Keratinocyte (primary cell): ENCODE measurements around the gene SNX12. TPM values are rescaled to one million over a fixed set of nuclear protein-coding genes. Genes with fewer than 3 reads are reported as not detected.

Experiments
- DNase-seq: peaks from one replicate; pipeline ENCODE4 v3.0.0-alpha.2; 2011; ENCODE audit warnings: low read depth, missing footprints, low spot score
- FAIRE-seq: peaks from 2 replicates; lab custom pipeline; 2011; peaks lifted over from hg19 to GRCh38; lab: Jason Lieb, UNC
- H2AFZ ChIP-seq: 2 replicates; pipeline ENCODE4 v1.6.0; 2012; ENCODE audit warnings: low read length, control low read depth, inconsistent platforms; ENCODE audit not compliant: control insufficient read depth
- H3K27ac ChIP-seq: 2 replicates; pipeline ENCODE4 v1.5.1; 2011; ENCODE audit warnings: low read length; ENCODE audit not compliant: control insufficient read depth, insufficient read depth
- H3K27me3 ChIP-seq: 3 replicates; pipeline ENCODE4 v1.6.0; 2011; ENCODE audit warnings: low read length; ENCODE audit not compliant: control insufficient read depth, insufficient read depth; ENCODE audit errors: extremely low read depth
- H3K36me3 ChIP-seq, 2 experiments: 2 replicates in 1 of 2; 3 replicates in 1 of 2; pipeline ENCODE4 v1.5.1; 2011; ENCODE audit warnings: low read length in 2 of 2, mild to moderate bottlenecking in 1 of 2; ENCODE audit not compliant: control insufficient read depth in 2 of 2, insufficient read depth in 2 of 2; ENCODE audit errors: extremely low read depth in 1 of 2
- H3K4me1 ChIP-seq: 3 replicates; pipeline ENCODE4 v1.5.1; 2011; ENCODE audit warnings: low read length; ENCODE audit not compliant: control insufficient read depth, insufficient read depth; ENCODE audit errors: extremely low read depth
- H3K4me2 ChIP-seq: 3 replicates; pipeline ENCODE4 v1.6.0; 2011; ENCODE audit warnings: low read depth, low read length; ENCODE audit not compliant: control insufficient read depth, insufficient read depth; ENCODE audit errors: extremely low read depth
- H3K4me3 ChIP-seq, 3 experiments: fragments of 200-600 bp in 1 of 3; sonication (generic) in 1 of 3; 2 replicates in 2 of 3; 3 replicates in 1 of 3; pipeline ENCODE4 v1.5.1; 2011 to 2016; ENCODE audit warnings: low read length in 3 of 3, mild to moderate bottlenecking in 3 of 3, control low read depth in 2 of 3, inconsistent platforms in 1 of 3, low read depth in 1 of 3, mixed read lengths in 1 of 3, mixed run types in 1 of 3, moderate library complexity in 1 of 3; ENCODE audit not compliant: control insufficient read depth in 2 of 3, insufficient read depth in 2 of 3; ENCODE audit errors: extremely low read depth in 1 of 3
- H3K79me2 ChIP-seq: 2 replicates; pipeline ENCODE4 v1.6.0; 2012; ENCODE audit warnings: low read length; ENCODE audit not compliant: control insufficient read depth, insufficient read depth
- H3K9ac ChIP-seq: 3 replicates; pipeline ENCODE4 v1.6.0; 2011; ENCODE audit warnings: low read length; ENCODE audit not compliant: control insufficient read depth, insufficient read depth; ENCODE audit errors: extremely low read depth
- H3K9me1 ChIP-seq: 3 replicates; pipeline ENCODE4 v1.6.0; 2011; ENCODE audit warnings: low read length; ENCODE audit not compliant: control insufficient read depth, insufficient read depth; ENCODE audit errors: extremely low read depth
- H3K9me3 ChIP-seq: 2 replicates; pipeline ENCODE4 v1.5.1; 2012; ENCODE audit warnings: low read depth, low read length; ENCODE audit not compliant: control insufficient read depth
- H4K20me1 ChIP-seq: 3 replicates; pipeline ENCODE4 v1.6.0; 2011; ENCODE audit warnings: low read length; ENCODE audit not compliant: control insufficient read depth, insufficient read depth; ENCODE audit errors: extremely low read depth
- CTCF ChIP-seq, 3 experiments: IDR thresholded peaks in 1 of 3; conservative IDR thresholded peaks in 1 of 3; optimal IDR thresholded peaks in 1 of 3; 2 replicates in 2 of 3; 3 replicates in 1 of 3; pipeline versions ENCODE3 to v1.5.1; 2011; ENCODE audit warnings: low read length in 3 of 3, mild to moderate bottlenecking in 3 of 3, moderate library complexity in 2 of 3, control low read depth in 1 of 3, inconsistent platforms in 1 of 3; ENCODE audit not compliant: insufficient read depth in 2 of 3; ENCODE audit errors: extremely low read depth in 1 of 3
- EZH2 ChIP-seq: IDR thresholded peaks from one replicate; pipeline ENCODE4 v1.6.1; 2012; ENCODE audit warnings: inconsistent platforms, mild to moderate bottlenecking, low read length, moderate library complexity
- dilution Hi-C: fragments of 300-500 bp; cut with MboI; formaldehyde crosslinking; loops from one replicate; pipeline ENCODE4 v1.7.0; 2020; ENCODE audit warnings: low sequenced_read_pairs; ENCODE audit not compliant: extremely low pct_ligation_motif_present
- polyA plus RNA-seq, 5 experiments: library from polyadenylated mRNA; depleted of rRNA in 3 of 5; stranded (reverse) in 3 of 5; stranded (forward) in 1 of 5; unstranded in 1 of 5; fragments of >200 nt; gene quantifications; 1 replicate in 1 of 5; 2 replicates in 3 of 5; 3 replicates in 1 of 5; pipeline versions ENCODE4 v1.2.1 to v1.2.3, GENCODE V29; 2011 to 2012; ENCODE audit warnings: missing spikeins in 2 of 5, low read depth in 1 of 5, low replicate concordance in 1 of 5

Gene SNX12
- polyA plus RNA-seq, 1 donor (not counting 4 experiments of a cell fraction or from before 2014, with no cell fraction given): 94.0 TPM

GRCh38 chrX:71109051-71109450 is 40.9 kb upstream of the SNX12 start:
- Histone ChIP-seq H3K4me2 (no peak overlapping the region), H3K9ac (no peak overlapping the region), H3K9me3 (no peaks in the 10 kb centered on the region), H3K4me3 (no peak overlapping the region), H4K20me1 (no peaks in the 10 kb centered on the region), H3K27me3 (no peaks in the 10 kb centered on the region), H3K27ac (no peak overlapping the region), H3K4me1 (no peaks in the 10 kb centered on the region), H2AFZ (no peak overlapping the region), H3K79me2 (no peaks in the 10 kb centered on the region), H3K36me3 (no peaks in the 10 kb centered on the region), H3K9me1 (no peaks in the 10 kb centered on the region)
- DNase-seq: no peak
- no peak for TF ChIP-seq CTCF (optimal IDR thresholded peaks at IDR 0.05 in 1 of 3, IDR thresholded peaks at IDR 0.05 in 1 of 3, conservative IDR thresholded peaks at IDR 0.05 in 1 of 3; ENCODE audit: extremely low read depth in 1 of 3, insufficient read depth in 2 of 3, low read length in 3 of 3)
- TF ChIP-seq EZH2: no peak
- FAIRE-seq: no peak
- dilution Hi-C loops: no loop called here

GRCh38 chrX:71107762-71108360 is 39.7 kb upstream of the SNX12 start:
- no peaks in the 10 kb centered on the region for H3K27me3 ChIP-seq
- no peak overlapping the region for H3K4me2 ChIP-seq
- H3K9me3 ChIP-seq: no peaks in the 10 kb centered on the region
- no peak overlapping the region for H3K27ac ChIP-seq
- H3K36me3 ChIP-seq: no peaks in the 10 kb centered on the region
- FAIRE-seq (no peak), DNase-seq (no peak)
- H3K4me3 ChIP-seq: no peak overlapping the region
- H3K79me2 ChIP-seq: no peaks in the 10 kb centered on the region
- no peaks in the 10 kb centered on the region for H3K4me1 ChIP-seq
- no peak overlapping the region for H3K9ac ChIP-seq
- dilution Hi-C loops: no loop called here
- H3K9me1 ChIP-seq: no peaks in the 10 kb centered on the region
- TF ChIP-seq CTCF (optimal IDR thresholded peaks at IDR 0.05 in 1 of 3, IDR thresholded peaks at IDR 0.05 in 1 of 3, conservative IDR thresholded peaks at IDR 0.05 in 1 of 3; ENCODE audit: extremely low read depth in 1 of 3, insufficient read depth in 2 of 3, low read length in 3 of 3) (no peak), EZH2 (no peak)
- H2AFZ ChIP-seq: no peak overlapping the region
- H4K20me1 ChIP-seq: no peaks in the 10 kb centered on the region
